ENCODE measurements around the gene KCNN2.
A peak's percentile ranks its signal among the peaks of the same experiment; 100 is the strongest.

KCNN2 gene

DNA sequence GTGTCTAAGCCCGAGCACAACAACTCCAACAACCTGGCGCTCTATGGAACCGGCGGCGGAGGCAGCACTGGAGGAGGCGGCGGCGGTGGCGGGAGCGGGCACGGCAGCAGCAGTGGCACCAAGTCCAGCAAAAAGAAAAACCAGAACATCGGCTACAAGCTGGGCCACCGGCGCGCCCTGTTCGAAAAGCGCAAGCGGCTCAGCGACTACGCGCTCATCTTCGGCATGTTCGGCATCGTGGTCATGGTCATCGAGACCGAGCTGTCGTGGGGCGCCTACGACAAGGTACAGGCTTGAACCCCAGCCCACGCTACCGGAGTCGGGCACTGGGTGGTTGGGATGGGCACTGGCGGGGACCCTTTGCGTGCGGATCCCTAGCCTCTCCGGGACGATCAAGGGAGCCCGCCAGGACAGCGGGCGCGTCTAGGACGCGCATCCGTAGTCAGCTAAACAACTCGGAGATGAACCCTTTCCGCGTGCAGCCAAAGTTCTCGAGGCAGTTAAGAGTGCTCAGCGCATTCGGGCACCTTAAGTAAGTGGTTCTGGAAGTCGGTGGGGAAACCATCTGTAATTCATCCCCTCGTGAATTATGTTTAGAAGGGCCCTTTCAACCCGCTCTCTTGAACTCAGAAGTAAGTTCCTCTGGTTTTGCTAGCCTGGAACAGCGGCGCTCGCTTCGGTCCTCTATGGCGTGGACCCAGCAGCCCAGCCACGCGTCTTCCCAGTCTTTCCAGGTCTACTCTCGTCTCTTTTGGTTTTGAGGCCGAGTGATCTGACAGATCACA is 1.3 kb downstream of the KCNN2 start:
- no peak for DNase-seq (ENCODE audit: low read depth)

DNA sequence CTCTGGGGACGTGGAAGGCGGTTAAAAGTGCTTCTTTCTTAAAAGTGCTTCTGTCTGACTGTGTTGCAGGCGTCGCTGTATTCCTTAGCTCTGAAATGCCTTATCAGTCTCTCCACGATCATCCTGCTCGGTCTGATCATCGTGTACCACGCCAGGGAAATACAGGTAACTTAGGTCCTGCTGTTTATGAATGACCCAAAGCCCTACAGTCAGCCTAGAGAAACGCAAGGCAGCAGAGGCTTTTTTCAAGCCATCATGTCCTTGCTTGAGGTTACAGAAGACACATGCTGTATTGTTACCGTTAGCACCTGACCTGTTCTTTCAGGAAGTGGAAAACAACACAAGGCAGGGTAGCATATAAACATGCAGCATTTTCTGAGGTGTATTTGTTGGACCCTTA is 2.0 kb downstream of the KCNN2 start:
- no peak for DNase-seq (ENCODE audit: low read depth)

DNA sequence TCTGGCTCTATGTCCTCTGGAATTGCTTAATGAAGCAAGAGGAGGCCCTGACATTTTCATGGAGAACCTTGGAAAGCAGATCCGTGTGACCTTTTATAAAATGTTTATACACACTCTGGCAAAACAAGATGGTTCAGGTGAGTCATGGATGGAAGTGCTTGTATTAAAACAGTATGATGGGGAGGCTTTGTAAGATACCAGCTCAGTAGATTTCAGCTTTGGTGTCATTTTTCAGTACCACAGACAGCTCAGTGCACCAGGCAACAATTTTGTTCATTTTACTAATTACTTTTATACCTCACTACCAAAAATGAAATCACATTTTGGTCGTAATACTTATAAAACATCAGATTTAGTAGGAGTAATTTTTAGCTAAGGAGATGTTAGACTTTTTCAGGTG is 5.2 kb downstream of the KCNN2 start:
- DNase-seq (ENCODE audit: low read depth): no peak

DNA sequence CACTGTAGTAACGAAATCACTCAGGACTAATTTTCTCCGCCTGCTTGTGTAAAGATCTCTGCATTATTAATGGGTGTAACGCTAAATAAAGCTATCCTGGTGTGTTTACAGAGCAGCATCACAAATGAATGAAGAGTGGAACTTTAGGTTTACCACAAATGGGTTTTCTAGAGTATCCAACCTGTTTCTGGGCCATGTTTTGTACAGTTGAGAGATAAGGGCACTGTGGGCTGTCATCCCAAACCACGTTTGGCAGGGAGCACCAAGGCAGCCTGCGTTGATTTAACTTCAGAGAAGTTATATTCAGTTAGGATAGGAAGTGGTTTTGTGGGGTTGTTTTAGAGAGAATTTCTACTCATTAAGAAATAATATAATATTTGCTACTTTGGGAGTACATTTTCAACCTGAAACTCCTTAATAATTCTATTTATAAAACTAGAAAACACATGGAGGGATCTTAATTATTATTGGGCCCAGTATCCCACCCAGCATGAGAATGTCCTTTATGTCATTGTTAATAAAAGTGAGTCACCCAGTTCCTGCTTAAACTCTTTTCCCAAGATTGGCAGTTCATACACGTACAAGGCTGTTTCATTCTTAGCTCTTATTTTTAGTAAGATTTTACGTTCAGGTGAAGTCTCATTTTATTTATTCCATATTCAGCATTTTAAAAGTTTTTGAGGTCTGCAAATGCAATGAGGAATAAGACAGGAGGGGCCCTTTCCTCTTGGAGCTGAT is 8.0 kb downstream of the KCNN2 start:
- no peak for DNase-seq (ENCODE audit: low read depth)

DNA sequence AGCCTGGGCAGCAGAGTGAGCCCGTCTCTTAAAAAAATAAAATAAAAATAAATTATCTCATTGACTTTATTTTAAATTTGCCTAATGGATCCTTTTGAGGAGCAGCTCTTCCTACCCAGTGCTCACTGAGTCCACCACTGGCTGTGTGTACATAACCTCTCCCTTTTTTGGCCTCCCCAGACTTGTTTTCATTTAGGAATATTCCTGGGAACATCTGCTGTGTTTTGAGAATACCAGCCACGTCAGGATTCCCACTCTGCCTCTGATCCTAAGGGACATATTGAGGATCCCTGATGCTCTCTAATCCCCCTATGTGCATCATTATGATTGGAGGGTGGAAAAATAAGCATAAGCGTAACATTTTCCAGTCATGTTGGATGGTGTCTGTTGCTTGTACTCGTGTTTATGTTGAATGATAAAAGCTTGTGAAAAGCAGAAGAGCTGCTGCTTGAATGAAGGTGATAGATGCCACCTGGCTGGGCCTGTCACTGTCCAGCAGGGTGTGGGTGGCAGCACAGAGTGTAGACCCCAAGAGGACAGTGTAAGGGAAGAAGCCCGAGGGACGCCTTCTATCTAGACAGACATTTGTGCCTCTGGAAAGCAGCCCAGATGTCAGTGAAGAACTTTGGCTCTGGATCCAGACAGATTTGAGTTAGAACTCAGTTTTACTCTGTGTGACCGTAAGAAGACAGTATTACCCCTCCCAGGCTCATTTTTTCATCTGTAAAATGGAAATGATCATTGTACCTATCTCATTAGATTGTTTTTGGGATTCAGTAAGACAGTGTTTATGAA is 15.4 kb downstream of the KCNN2 start:
- no peak for DNase-seq (ENCODE audit: low read depth)

DNA sequence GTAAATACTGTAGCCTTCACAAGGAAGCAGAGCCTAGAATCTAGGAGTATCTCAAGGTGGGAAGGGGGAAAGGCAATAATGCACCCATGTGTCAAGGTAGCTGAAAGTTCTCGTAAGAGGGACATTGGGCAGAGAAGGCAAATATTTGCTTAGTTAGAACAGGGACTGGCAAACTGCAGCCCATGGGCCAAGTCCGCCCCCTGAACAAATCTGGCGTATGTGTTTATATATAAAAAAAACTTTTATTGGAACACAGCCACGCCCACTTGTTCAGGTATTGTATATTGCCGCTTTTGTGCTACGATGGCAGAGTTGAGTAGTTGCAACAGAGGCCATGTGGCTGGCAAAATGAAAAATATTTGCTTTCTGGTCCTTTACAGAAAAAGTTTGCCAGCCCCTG is 16.1 kb downstream of the KCNN2 start:
- no peak for DNase-seq (ENCODE audit: low read depth)

DNA sequence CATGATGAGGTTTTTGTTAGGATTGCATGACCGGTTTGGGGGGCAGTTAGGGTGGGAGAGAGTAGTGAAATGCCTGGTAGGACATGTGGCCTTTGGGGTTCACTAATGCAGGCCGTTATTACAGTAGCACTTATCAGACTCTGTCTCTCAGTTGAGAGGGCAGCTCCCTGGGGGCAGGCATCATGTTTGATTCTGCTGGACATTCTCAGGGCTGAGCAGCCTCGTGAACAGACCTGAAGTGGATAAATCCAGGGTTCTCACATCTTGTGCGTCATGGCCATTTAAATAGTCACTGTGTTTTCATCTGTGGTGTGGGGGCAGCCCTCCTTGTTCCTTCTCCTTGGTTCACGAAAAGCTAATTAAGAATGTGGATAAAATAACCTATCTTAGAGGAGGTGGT is 18.9 kb downstream of the KCNN2 start:
- DNase-seq (ENCODE audit: low read depth): no peak

DNA sequence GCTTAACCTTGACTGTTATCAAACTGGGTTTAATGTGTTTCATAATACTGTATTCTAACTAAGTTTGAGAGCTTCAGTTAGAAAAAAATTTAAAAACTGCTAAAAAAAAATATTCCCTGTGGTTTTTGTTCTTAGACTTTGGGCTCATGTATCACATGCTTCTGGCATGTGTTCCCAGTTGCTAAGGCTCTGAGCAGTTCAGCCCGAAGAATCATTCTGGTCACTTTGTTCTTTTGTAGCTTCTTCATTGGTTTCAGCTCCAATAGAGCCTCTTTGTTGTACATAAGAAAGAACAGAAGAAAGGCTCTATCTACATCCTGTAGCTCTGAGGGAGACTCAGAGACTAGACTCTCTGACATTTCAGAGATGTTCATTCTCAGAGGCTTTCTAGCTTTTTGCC is 25.6 kb downstream of the KCNN2 start:
- DNase-seq (ENCODE audit: low read depth): no peak

DNA sequence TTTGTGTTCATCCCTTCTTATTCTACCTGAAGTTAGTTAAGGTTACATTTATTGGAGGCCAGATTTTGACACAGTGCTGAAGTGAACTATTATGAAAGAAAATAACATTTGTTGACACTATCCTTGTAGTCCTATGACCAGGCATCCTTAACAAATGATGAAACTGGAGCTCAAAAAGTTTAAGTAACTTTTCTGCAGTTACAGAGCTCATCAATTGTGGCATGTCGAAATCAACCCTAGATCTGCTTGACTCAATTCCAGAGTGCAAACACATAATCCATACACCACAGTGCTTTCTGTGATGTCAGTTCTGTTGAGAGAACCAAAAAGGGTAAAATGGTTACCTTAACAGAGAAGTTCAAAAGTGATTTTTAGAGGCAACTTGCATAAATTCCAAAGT is 28.6 kb downstream of the KCNN2 start:
- no peak for DNase-seq (ENCODE audit: low read depth)

DNA sequence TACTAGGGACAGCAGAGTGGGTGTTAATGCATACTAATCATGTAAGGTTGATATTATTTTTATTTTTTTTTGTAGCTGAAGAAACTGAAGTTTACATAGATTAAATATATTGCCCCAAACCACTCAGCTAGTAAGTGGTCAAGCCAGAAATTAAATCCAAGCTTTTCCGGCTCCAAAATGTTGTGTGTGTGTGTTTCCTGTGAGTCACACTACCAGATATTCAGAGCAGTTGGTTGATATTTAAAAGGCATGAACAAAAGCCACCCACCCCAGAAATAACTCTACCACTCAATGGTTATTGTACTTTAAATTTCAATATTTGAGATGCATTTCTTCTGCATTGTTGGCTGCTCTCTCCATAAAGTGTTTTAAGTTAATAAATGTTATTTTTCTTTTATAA is 29.5 kb downstream of the KCNN2 start:
- no peak for DNase-seq (ENCODE audit: low read depth)

DNA sequence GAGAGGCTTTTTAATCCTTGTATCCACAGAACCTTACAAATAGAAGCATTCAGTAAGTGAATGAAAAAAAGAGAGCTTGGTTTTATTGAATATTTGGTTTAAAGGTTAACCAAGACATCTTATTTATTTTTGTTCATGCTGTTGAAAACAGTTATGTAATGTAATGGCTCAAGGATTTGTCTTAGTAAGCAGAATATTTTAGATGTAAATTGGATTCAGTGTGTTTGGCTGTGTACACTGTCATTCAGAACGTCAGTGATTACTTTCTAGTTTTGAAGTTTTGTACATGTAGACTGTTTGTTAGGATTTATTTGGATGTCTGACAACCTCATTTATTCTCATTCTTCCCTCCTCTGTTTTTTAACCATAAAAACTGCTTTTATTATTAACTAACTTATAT is 31.3 kb downstream of the KCNN2 start:
- DNase-seq (ENCODE audit: low read depth): no peak

DNA sequence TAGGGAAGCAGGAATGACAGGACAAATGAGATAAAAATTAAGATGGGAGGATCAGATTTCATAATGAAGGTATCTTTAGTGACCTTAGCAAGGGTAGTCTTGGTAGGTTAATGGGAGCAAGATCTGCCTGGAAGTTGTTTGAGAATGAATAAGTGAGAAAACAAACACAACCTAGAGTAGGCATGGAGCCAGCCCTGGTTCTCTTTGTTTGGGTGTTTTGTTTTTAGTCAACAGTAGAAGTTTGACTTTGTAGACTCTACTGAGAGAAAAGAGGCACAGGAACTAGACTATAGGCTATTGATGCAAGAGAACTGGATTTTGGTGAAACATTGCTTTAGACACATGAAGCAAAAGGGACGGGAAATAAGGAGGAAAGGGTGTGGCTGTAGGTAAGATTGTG is 40.3 kb downstream of the KCNN2 start:
- no peak for DNase-seq (ENCODE audit: low read depth)

DNA sequence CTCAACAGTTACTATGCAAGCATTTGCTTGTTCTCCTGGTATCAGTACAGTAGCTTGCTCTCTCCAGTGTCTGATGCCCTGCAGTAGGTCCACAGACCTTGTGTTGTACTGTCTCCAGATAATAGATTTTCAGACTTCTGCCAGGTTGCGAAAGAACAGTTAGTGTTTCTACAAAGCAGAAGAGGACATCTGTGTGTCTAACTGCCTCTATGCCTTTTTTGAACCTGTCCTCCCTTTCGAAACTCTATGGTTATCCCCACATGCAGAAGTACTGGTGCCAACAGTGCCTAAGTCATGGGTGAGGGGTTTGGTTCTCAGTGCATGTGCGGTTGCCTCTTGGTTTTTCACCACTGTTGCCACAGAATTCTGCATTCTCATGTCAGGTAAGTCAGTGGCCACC is 45.9 kb downstream of the KCNN2 start:
- DNase-seq (ENCODE audit: low read depth): no peak

DNA sequence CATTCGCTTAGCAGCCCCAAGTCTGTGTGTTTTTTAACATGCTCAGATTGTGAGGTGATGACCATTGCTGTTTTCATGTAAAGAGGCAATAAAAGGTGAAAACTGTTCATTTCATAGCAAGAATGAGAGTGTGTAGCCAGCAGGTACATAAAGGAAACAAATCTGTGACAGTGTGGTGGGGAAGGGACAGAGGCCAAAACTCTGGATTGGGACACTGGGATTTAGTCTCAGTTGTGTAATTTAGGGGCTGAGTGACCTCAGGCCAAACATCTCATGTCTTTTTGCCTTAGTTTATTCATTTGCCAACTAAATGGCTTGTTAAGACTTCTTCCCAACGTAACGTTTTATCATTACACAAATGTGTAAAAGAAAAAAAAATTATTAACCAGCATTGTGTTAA is 47.0 kb downstream of the KCNN2 start:
- no peak for DNase-seq (ENCODE audit: low read depth)

DNA sequence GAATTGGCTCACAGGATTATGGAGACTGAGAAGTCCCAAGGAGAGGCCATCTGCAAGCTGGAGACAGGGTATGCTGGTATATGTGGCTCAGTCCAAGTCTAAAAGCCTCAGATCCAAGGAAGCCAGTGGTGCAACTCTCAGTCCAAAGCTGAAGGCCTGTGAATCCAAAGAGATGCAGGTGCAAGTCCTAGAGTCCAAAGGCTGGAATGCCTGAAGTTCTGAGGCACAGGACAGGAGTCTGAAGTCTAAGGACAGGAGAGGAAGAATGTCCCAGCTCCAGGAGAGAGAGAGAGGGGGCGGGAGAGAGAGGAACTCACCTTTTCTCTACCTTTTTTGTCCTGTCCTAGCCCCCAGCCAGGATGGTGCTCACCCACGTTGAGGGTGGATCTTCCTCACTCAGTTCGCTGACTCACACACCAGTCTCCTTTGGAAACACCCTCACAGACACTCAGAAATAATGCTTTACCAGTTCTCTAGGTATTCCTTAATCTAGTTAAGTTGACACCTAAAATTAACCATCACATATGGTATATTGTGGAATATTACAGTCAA is 49.6 kb downstream of the KCNN2 start:
- DNase-seq (ENCODE audit: low read depth): no peak

DNA sequence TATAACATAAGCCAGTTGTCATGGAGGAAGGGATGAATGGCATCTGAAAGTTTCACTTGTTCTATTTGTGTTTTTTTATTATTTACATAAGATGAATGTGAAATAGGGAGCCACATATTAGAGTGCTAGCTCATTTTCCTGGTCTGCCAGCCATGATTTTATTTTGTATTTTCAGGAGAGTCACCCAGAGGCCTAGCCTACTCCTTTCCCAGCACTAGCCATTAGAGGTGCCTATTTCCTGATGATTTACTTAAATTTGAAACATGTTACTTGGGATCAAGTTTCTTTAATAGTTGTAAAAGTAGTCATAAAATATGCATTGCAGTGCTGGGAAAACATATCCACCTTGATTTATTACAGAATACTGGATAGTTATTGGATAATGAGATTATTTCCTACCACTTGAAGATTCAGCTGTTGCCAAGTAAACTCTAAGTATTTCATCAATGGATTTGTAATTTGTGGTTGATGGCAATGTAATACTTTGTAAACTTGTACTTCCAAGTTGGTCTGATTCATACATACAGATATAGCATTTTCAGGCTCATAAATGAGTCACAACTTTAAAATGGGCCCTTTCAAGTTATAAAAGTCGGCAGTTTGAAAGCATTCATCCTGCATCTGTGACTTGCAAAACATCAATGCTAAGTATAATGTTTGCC is 50.8 kb downstream of the KCNN2 start:
- peak; percentile 8 for DNase-seq (ENCODE audit: low read depth)

DNA sequence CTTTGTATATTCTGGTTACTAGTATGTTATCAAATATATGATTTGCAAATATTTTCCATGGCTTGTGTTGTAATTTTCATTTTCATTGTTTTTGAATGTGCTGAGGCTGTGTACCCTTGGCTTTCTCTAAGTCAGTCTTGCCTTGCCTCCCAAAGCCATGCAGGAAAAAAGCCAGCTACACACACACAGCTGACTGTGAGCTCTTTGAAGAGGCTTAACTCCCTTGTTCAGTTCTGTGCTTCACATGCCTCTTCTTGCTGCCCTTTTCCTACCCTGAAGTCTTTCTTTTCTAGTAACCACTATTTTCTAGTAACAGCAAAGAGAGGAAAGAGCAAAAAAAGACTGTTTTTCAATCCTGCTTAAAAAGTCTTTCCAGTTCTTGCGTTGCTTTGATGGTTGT is 53.9 kb downstream of the KCNN2 start:
- no peak for DNase-seq (ENCODE audit: low read depth)

DNA sequence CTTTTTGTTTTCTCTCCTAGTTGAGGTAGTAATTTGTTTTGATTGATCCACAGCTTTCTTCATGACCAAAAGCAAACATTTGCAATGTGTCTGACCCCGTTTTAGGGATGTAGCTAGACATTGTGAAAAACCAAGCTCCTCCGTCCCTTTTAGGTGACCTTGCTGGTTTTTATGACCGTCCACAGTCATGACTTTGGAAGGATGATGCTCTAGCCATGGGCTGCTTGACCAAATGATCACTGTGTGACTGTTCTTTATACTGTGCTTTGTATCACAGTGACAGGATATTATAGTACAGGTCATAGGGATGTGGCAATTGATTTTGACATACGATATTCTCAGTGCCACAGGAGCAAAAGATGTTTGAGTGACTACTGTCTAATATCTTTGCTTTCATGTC is 54.4 kb downstream of the KCNN2 start:
- no peak for DNase-seq (ENCODE audit: low read depth)

DNA sequence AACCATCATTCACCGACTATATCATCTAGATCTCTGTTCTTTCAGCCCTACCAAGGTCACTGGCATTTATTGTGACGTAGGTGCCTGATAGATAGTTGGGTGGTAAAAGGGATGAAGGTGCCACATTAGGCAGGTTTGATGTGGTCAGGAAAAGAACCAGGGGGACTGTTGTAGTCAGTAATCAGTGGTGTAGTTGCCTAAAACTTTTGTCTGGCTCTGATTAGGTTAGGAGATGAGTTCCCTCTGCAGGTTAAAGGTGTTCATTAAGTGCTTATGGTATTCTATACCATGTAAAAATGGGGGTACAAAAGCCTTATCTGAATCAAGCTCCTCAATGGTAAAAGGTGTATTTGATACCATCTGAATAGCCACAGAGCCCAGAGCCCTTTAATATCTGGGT is 55.6 kb downstream of the KCNN2 start:
- no peak for DNase-seq (ENCODE audit: low read depth)

DNA sequence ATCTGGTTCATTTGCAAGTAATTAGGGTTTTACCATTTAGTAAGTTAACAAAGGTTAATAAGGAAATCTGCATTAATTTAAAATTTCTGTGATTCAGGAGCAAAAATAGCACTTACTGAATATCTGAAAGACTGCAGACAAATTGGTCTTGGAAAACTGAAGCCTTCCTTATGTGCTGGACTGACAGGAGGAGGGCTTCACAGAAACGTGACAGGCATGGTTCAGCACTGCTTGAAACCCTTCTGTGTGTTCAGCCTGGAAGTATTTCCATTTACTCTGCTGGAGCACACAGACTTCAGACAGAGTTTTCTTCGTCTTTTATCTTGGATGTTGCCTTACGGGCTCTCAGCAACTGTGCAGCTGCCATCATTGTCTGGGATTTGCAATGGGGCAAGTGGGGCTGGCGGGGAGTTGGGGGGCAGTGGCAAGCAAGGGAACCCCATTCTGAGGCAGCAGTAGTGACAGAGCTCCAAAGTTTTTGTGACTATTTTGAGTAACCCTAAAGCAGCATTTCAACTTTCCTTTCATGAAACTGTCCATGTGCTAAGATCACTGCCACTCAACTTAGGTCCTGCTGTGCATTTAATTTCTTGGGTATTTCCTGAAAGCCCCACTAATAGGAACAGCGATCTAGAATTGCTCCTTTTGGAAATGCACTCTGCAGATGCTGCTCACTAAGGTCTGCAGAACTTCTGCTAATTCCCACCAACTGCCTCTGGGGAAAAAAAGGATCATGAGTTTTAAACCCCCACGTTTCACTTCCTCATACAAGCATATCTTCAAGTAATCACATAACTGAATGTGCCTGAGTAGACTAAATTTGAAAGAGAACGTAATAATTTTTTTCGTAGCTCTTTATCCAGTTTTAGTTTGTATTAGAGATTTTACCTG is 56.6 kb downstream of the KCNN2 start:
- DNase-seq (ENCODE audit: low read depth): no peak

DNA sequence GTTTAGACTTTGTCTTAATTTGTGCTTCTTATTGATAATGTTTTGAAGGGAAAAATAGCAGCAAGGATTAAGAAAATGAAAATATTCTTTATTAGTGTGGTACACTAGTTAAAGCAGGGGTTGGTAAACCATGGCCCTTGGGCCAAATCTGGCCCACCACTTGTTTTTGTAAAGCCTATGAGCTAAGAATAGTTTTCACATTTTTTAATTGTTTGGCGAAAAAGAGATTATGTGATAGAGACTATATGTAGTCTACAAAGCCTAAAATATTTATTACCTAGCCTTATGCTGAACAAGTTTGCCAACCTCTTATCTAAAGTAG is 57.2 kb downstream of the KCNN2 start:
- no peak for DNase-seq (ENCODE audit: low read depth)

All from fibroblast of gingiva (primary cell).